Fibroblast of the aortic adventitia (primary cell): ENCODE data around the gene RGS7. TPM values are rescaled to one million over a fixed set of nuclear protein-coding genes. Genes with fewer than 3 reads are reported as not detected.
A peak's percentile ranks its signal among the peaks of the same experiment; 100 is the strongest.

Experiments used
- DNase-seq: peaks from one replicate; pipeline ENCODE4 v3.0.0-alpha.2; 2010; ENCODE audit warnings: low read depth
- H3K4me3 ChIP-seq: 2 replicates; pipeline ENCODE4 v1.5.1; 2011; ENCODE audit warnings: low read depth, mild to moderate bottlenecking, control low read depth, low read length, moderate library complexity
- CTCF ChIP-seq: IDR thresholded peaks from 2 replicates; pipeline ENCODE4 v1.5.1; 2011; ENCODE audit warnings: mild to moderate bottlenecking, low read length, control low read depth, inconsistent platforms; ENCODE audit not compliant: insufficient read depth
- small RNA-seq: library from RNA; depleted of rRNA; stranded (forward); fragments of <200 nt; gene quantifications from one replicate; pipeline ENCODE3, GENCODE V24; 2012
- total RNA-seq: library from RNA; depleted of rRNA; stranded (reverse); fragments of >200 nt; gene quantifications from 2 replicates; pipeline ENCODE4 v1.2.3, GENCODE V29; 2012; ENCODE audit warnings: low replicate concordance

The RGS7 gene
- total RNA-seq, 1 donor, result 0.63 TPM

GRCh38 chr1:240732390-240732789 is 624.6 kb downstream of the RGS7 start:
- TF ChIP-seq CTCF, result peak; percentile 69
- peak; percentile 82 for DNase-seq
- H3K4me3 ChIP-seq, result no peak overlapping the region

Small RNA genes within 50 kb of the gene (small RNA-seq; reads per million reads assigned to genes)
- gene MIR3123, result not detected

Other genes with a start within 250 kb of the RGS7 start
- 47.1 and 99.7 TPM in 2 replicates for gene FH, start 162.6 kb upstream of the RGS7 start, total RNA-seq
- not detected in 2 replicates for gene KMO, start 175.2 kb upstream of the RGS7 start, total RNA-seq